Measurements from ENCODE around the gene NCLN. TPM values are rescaled to one million over a fixed set of nuclear protein-coding genes. Genes with fewer than 3 reads are reported as not detected.
"Not testable (repeated sequence)": the region's sequence is repeated elsewhere in the genome, so short reads cannot be mapped to it uniquely, and the experiment has no call there.

Gene NCLN
- total RNA-seq, 1 donor from 2014 or later = 34.9 TPM

DNA sequence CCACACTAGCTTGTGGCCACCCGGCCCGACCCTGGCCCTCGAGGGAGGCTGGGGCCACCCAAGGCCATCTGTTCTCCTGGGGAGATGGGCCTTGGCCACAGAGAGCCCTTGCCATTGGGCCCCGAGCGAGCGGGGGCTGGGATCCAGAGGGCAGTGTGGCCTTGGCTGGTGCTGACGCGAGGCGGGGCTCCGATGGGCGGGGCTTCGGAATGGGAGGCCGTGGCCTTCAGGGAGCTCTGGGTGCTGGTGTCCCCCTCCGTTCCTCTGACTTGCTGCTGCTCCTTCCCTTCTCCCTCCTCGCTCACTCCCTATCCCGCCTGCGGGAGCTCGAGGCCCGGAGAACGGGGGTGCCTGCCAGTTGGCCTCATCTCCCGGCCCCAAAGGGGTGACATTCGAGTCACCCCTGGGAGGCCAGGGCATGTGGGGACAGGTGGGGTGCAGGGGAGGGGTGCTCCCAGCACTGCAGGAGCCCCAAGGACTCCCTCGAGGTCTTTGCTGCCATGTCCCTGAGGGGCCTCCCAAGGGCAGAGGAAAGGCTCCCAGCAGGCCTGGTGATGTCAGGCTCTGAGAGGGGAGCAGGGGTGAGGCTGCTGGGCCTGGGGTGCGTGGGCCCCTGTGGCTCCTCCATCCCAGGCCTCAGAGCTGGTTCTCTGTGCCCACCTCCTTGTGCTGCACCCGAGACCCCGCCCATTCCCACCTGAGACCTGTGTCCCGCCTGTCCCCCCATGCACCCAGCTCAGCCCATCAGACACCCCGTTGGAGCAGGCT lies 4.2 kb downstream of the NCLN start:
- no peak overlapping the region for H3K27ac ChIP-seq
- no peaks in the 10 kb centered on the region for H3K27me3 ChIP-seq
- intact Hi-C loops (cut with DNase I) = no loop called here
- H3K36me3 ChIP-seq = peaks cover 0 to 10% of the 10 kb centered on the region in 2 donors
- H3K4me3 ChIP-seq = no peak overlapping the region
- DNase-seq (ENCODE audit: extremely low spot score in 2 of 2) = no peak
- H3K4me1 ChIP-seq = peaks cover 31% of the 10 kb centered on the region
- TF ChIP-seq POLR2A (IDR thresholded peaks at IDR 0.05) = no peak
- no peak for TF ChIP-seq POLR2AphosphoS5 (IDR thresholded peaks at IDR 0.05; ENCODE audit: insufficient read depth in 1 of 2, low read depth in 1 of 2)
- H3K9me3 ChIP-seq = no peaks in the 10 kb centered on the region

DNA sequence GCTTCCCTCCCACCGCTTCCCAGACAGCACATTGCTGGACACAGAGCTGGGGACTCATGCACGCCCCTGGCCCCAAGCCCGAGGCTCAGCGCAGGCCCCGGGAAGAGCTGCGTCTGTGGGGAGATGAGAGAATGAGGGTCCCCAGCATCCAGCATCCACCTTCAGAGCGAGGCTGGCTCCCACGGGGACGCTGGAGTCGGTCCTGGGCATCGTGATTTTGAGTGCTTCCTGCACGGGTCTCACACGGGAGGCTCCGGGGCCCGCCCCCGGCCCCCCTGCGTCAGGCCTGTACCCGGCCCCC lies 4.7 kb downstream of the NCLN start:
- Histone ChIP-seq H3K36me3 (peaks cover 0 to 10% of the 10 kb centered on the region in 2 donors), H3K9me3 (no peaks in the 10 kb centered on the region), H3K27me3 (no peaks in the 10 kb centered on the region), H3K27ac (no peak overlapping the region), H3K4me3 (no peak overlapping the region), H3K4me1 (peaks cover 29% of the 10 kb centered on the region)
- intact Hi-C loops (cut with DNase I) = no loop called here
- TF ChIP-seq POLR2AphosphoS5 (IDR thresholded peaks at IDR 0.05; ENCODE audit: insufficient read depth in 1 of 2, low read depth in 1 of 2) = no peak
- TF ChIP-seq, protein P1, sequence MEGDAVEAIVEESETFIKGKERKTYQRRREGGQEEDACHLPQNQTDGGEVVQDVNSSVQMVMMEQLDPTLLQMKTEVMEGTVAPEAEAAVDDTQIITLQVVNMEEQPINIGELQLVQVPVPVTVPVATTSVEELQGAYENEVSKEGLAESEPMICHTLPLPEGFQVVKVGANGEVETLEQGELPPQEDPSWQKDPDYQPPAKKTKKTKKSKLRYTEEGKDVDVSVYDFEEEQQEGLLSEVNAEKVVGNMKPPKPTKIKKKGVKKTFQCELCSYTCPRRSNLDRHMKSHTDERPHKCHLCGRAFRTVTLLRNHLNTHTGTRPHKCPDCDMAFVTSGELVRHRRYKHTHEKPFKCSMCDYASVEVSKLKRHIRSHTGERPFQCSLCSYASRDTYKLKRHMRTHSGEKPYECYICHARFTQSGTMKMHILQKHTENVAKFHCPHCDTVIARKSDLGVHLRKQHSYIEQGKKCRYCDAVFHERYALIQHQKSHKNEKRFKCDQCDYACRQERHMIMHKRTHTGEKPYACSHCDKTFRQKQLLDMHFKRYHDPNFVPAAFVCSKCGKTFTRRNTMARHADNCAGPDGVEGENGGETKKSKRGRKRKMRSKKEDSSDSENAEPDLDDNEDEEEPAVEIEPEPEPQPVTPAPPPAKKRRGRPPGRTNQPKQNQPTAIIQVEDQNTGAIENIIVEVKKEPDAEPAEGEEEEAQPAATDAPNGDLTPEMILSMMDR (IDR thresholded peaks at IDR 0.05) = no peak
- no peak for TF ChIP-seq POLR2A (IDR thresholded peaks at IDR 0.05)
- DNase-seq (ENCODE audit: extremely low spot score in 2 of 2) = no peak

DNA sequence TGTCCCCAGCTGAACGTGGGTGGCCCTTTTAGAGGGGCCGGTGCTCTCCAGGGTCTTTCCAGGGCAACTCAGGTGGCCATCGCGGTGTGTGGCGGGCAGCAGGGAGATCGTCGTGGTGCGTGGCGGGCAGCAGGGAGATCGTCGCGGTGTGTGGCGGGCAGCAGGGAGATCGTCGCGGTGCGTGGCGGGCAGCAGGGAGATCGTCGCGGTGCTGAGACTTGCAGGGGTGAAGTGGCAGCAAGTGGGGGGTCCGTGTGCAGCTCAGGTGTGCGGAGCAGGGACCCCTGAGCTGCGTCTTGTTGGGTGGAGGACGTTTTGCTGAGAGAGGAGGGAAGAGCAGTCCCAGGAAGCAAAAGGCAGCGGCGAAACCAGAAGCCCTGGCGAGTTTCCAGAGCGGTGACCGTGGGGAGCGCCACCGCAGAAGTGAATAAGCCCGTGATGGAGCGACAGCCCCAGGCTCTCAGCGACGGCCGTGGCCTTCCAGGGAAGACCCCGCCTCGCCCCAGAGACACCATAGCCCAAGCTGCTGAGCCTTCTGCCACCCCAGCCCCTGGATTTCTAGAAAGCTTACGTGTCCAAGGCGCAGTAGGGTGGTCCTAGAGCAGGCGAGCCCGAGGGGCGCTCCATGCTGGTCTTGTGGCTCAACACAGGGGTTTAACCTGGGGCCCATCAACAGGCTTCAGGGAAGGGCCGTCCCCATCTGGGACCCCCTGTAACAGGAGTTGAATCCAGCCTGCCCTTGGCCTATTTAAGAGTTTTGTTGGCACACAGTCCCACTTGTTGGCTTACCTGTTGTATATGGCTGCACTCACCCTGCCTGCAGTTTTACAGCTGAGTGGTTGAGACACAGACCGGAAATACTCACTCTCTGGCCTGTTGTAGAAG lies 5.4 kb downstream of the NCLN start:
- H3K36me3 ChIP-seq = peaks cover 0 to 10% of the 10 kb centered on the region in 2 donors
- no peak overlapping the region for H3K27ac ChIP-seq
- H3K4me3 ChIP-seq = no peak overlapping the region
- intact Hi-C loops (cut with DNase I) = no loop called here
- DNase-seq (ENCODE audit: extremely low spot score in 2 of 2) = no peak
- H3K9me3 ChIP-seq = no peaks in the 10 kb centered on the region
- TF ChIP-seq, protein P1 (IDR thresholded peaks at IDR 0.05) = no peak
- TF ChIP-seq POLR2A (IDR thresholded peaks at IDR 0.05) = no peak
- no peak for TF ChIP-seq POLR2AphosphoS5 (IDR thresholded peaks at IDR 0.05; ENCODE audit: insufficient read depth in 1 of 2, low read depth in 1 of 2)
- H3K4me1 ChIP-seq = peaks cover 28% of the 10 kb centered on the region
- no peaks in the 10 kb centered on the region for H3K27me3 ChIP-seq

DNA sequence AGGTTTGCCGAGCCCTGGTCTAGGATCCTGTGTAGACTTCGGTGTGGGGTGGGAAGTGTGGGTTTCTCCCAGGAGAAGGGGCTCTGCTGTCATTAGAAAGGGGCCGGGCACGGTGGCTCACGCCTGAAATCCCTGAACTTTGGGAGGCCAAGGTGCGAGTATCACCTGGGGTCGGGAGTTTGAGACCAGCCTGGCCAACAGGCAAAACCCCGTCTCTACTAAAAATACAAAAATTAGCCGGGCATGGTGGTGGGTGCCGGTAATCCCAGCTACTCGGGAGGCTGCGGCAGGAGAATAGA lies 6.0 kb downstream of the NCLN start:
- intact Hi-C loops (cut with DNase I); H3K27me3 ChIP-seq; H3K27ac ChIP-seq; DNase-seq (ENCODE audit: extremely low spot score in 2 of 2); H3K4me3 ChIP-seq; H3K9me3 ChIP-seq; H3K36me3 ChIP-seq: not testable (repeated sequence)
- H3K4me1 ChIP-seq = peaks cover 22% of the 10 kb centered on the region

DNA sequence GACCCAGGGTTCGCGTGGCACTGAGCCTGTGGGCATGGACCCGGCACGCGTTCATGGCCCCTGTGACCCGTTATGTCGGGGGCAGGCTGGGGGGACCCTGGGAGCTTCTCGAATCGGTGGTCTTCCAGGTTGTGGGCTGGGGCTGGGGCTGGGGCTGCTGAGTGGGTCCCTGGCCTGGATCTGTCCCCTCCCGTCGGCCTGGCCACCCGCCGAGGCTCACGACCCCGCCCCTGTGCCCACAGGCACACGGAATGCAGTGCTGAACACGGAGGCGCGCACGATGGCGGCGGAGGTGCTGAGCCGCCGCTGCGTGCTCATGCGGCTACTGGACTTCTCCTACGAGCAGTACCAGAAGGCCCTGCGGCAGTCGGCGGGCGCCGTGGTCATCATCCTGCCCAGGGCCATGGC lies 6.5 kb downstream of the NCLN start:
- Histone ChIP-seq H3K27ac (no peak overlapping the region), H3K36me3 (peaks cover 0 to 10% of the 10 kb centered on the region in 2 donors), H3K4me3 (no peak overlapping the region), H3K27me3 (no peaks in the 10 kb centered on the region), H3K4me1 (peaks cover 17% of the 10 kb centered on the region), H3K9me3 (no peaks in the 10 kb centered on the region)
- intact Hi-C loops (cut with DNase I) = no loop called here
- no peak for TF ChIP-seq POLR2A (IDR thresholded peaks at IDR 0.05)
- no peak for DNase-seq (ENCODE audit: extremely low spot score in 2 of 2)

DNA sequence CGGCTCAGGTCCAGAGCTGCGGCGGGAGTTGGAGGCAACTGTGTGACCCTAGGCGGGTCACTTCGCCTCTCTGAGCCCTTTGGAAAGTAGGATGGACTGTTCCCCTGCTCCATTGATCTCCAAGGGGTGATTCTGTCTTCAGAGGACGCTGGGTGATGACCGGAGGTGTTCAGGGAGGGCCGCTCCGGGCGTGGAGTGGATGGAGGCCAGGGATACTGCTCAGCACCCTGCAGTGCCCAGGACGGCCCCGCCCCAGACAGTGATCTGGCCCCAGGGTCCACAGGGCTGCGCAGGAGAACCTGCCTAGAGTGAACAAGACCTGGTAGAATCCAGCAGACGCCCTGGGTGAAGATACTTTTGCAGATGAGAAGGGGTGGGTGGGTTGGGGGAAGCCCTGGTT lies 7.0 kb downstream of the NCLN start:
- intact Hi-C loops (cut with DNase I) = no loop called here
- Histone ChIP-seq H3K36me3 (peaks cover 0 to 10% of the 10 kb centered on the region in 2 donors), H3K27me3 (no peaks in the 10 kb centered on the region)

More for the DNA sequence above, 7.0 kb downstream of the NCLN start:
- Histone ChIP-seq H3K9me3 (no peaks in the 10 kb centered on the region), H3K4me3 (no peak overlapping the region), H3K27ac (no peak overlapping the region), H3K4me1 (peaks cover 13% of the 10 kb centered on the region)
- no peak for TF ChIP-seq POLR2A (IDR thresholded peaks at IDR 0.05)
- no peak for TF ChIP-seq POLR2AphosphoS5 (IDR thresholded peaks at IDR 0.05; ENCODE audit: insufficient read depth in 1 of 2, low read depth in 1 of 2)
- TF ChIP-seq, protein P1 (IDR thresholded peaks at IDR 0.05) = no peak
- DNase-seq (ENCODE audit: extremely low spot score in 2 of 2) = no peak

All from vagina (tissue), 2 donors.